ENCODE results near the gene GMDS.

The GMDS gene

DNA sequence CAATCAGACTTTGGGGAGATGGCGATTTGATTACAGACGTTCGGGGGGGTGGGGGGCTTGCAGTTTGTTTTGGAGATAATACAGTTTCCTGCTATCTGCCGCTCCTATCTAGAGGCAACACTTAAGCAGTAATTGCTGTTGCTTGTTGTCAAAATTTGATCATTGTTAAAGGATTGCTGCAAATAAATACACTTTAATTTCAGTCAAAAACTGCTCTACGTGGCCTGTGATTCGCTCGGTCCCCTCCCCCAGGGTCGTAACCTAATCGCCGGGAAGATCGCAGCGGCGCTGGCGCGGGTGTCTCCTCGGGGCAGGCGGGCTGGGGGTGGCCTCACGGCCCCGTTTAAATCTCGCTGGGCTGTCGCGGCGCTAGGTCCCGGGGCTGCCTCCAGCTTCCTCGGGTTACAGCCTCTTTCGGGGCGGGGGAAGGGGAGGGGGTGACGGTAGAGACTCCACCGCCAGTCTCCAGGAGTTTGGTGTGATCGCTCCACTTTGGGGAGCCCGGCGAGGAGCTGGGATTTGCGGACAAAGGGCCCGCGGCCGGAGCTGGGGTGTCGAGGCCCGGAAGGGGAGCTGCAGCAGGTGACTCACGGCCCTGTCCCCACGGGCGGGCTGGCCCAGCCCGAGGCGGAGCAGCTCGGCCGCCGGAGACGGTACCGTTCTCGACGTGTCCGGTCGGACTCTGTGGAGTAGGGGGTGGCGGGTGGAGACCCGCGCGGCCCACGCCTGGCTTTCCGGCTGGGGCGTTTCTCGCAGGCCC, 631.5 kb downstream of the GMDS start:
- Histone ChIP-seq H3K27ac (no peak overlapping the region), H3K27me3 (ENCODE audit: insufficient read depth, low read depth) (no peaks in the 10 kb centered on the region), H4K20me1 (ENCODE audit: insufficient read depth) (no peaks in the 10 kb centered on the region), H3K4me3 (IDR thresholded peaks at IDR 0.05; ENCODE audit: insufficient read depth, low read depth, low read length) (no peak overlapping the region), H3K4me1 (ENCODE audit: low read depth, poor library complexity, severe bottlenecking) (no peaks in the 10 kb centered on the region), H3K9ac (no peak overlapping the region), H3K79me2 (ENCODE audit: insufficient read depth, low read depth) (no peaks in the 10 kb centered on the region), H3K4me2 (no peak overlapping the region), H3K36me3 (ENCODE audit: insufficient read depth) (no peaks in the 10 kb centered on the region), H2AFZ (ENCODE audit: low read depth) (no peak overlapping the region)
- TF ChIP-seq, protein P1, sequence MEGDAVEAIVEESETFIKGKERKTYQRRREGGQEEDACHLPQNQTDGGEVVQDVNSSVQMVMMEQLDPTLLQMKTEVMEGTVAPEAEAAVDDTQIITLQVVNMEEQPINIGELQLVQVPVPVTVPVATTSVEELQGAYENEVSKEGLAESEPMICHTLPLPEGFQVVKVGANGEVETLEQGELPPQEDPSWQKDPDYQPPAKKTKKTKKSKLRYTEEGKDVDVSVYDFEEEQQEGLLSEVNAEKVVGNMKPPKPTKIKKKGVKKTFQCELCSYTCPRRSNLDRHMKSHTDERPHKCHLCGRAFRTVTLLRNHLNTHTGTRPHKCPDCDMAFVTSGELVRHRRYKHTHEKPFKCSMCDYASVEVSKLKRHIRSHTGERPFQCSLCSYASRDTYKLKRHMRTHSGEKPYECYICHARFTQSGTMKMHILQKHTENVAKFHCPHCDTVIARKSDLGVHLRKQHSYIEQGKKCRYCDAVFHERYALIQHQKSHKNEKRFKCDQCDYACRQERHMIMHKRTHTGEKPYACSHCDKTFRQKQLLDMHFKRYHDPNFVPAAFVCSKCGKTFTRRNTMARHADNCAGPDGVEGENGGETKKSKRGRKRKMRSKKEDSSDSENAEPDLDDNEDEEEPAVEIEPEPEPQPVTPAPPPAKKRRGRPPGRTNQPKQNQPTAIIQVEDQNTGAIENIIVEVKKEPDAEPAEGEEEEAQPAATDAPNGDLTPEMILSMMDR (conservative IDR thresholded peaks at IDR 0.05; ENCODE audit: low read depth, low read length): no peak

GRCh38 chr6:1613346-1613687, 632.1 kb downstream of the GMDS start:
- Histone ChIP-seq H3K4me2 (no peak overlapping the region), H4K20me1 (ENCODE audit: insufficient read depth) (no peaks in the 10 kb centered on the region), H3K79me2 (ENCODE audit: insufficient read depth, low read depth) (no peaks in the 10 kb centered on the region), H3K27me3 (ENCODE audit: insufficient read depth, low read depth) (no peaks in the 10 kb centered on the region; the same call in 1 of the 2 replicates), H3K27ac (no peak overlapping the region), H3K4me3 (IDR thresholded peaks at IDR 0.05; ENCODE audit: insufficient read depth, low read depth, low read length) (no peak overlapping the region), H3K36me3 (ENCODE audit: insufficient read depth) (no peaks in the 10 kb centered on the region), H2AFZ (ENCODE audit: low read depth) (no peak overlapping the region), H3K9ac (no peak overlapping the region), H3K4me1 (ENCODE audit: low read depth, poor library complexity, severe bottlenecking) (no peaks in the 10 kb centered on the region)
- TF ChIP-seq, protein P1 (conservative IDR thresholded peaks at IDR 0.05; ENCODE audit: low read depth, low read length): no peak

GRCh38 chr6:1612974-1613306, 632.5 kb downstream of the GMDS start:
- H4K20me1 ChIP-seq (ENCODE audit: insufficient read depth): no peaks in the 10 kb centered on the region
- no peak overlapping the region for H3K27ac ChIP-seq
- peaks cover 4% of the 10 kb centered on the region for H3K27me3 ChIP-seq (ENCODE audit: insufficient read depth, low read depth)
- no peak overlapping the region for H3K4me3 ChIP-seq (IDR thresholded peaks at IDR 0.05; ENCODE audit: insufficient read depth, low read depth, low read length)
- no peak overlapping the region for H3K9ac ChIP-seq
- TF ChIP-seq, protein P1 (conservative IDR thresholded peaks at IDR 0.05; ENCODE audit: low read depth, low read length): no peak
- no peak overlapping the region for H2AFZ ChIP-seq (ENCODE audit: low read depth)
- no peaks in the 10 kb centered on the region for H3K79me2 ChIP-seq (ENCODE audit: insufficient read depth, low read depth)
- H3K4me1 ChIP-seq (ENCODE audit: low read depth, poor library complexity, severe bottlenecking): no peaks in the 10 kb centered on the region
- no peaks in the 10 kb centered on the region for H3K36me3 ChIP-seq (ENCODE audit: insufficient read depth)
- no peak overlapping the region for H3K4me2 ChIP-seq

GRCh38 chr6:1612299-1612973, 633.0 kb downstream of the GMDS start:
- Histone ChIP-seq H4K20me1 (ENCODE audit: insufficient read depth) (no peaks in the 10 kb centered on the region), H3K27ac (no peak overlapping the region), H3K9ac (no peak overlapping the region), H3K4me3 (IDR thresholded peaks at IDR 0.05; ENCODE audit: insufficient read depth, low read depth, low read length) (no peak overlapping the region), H3K27me3 (ENCODE audit: insufficient read depth, low read depth) (peaks cover 9% of the 10 kb centered on the region), H3K79me2 (ENCODE audit: insufficient read depth, low read depth) (no peaks in the 10 kb centered on the region), H3K4me2 (no peak overlapping the region; the same call in 1 of the 2 replicates), H3K4me1 (ENCODE audit: low read depth, poor library complexity, severe bottlenecking) (no peaks in the 10 kb centered on the region), H3K36me3 (ENCODE audit: insufficient read depth) (no peaks in the 10 kb centered on the region), H2AFZ (ENCODE audit: low read depth) (no peak overlapping the region)
- TF ChIP-seq, protein P1 (conservative IDR thresholded peaks at IDR 0.05; ENCODE audit: low read depth, low read length): no peak

Data from KMS-11 (cell line).